PFSK-1 (cell line): Measurements from ENCODE around the gene EPHA4.

Source experiments
- FOXP2 ChIP-seq: optimal IDR thresholded peaks from 2 replicates; pipeline ENCODE3; 2011; ENCODE audit warnings: borderline replicate concordance, control low read depth, inconsistent platforms; ENCODE audit not compliant: insufficient read depth; ENCODE audit errors: extremely low read length, extremely low read depth
- POLR2AphosphoS5 ChIP-seq: IDR thresholded peaks from 2 replicates; pipeline ENCODE4 v1.6.1; 2012; ENCODE audit warnings: low read depth, mild to moderate bottlenecking, control low read depth, low read length, moderate library complexity
- SIN3A ChIP-seq: IDR thresholded peaks from 2 replicates; pipeline ENCODE4 v1.6.1; 2012; ENCODE audit warnings: mild to moderate bottlenecking, low read length, moderate library complexity, borderline replicate concordance; ENCODE audit not compliant: insufficient read depth
- TAF1 ChIP-seq: IDR thresholded peaks from 2 replicates; pipeline ENCODE4 v1.6.1; 2012; ENCODE audit warnings: low read length, control low read depth, borderline replicate concordance; ENCODE audit not compliant: insufficient read depth
- TF ChIP-seq, protein P1 (sequence below), 2 experiments: IDR thresholded peaks; 2 replicates each; pipeline versions ENCODE4 v1.6.1 to v1.8.0; 2011 to 2012; ENCODE audit warnings: low read depth in 2 of 2, low read length in 2 of 2, control low read depth in 1 of 2, inconsistent platforms in 1 of 2, mild to moderate bottlenecking in 1 of 2, moderate library complexity in 1 of 2; ENCODE audit not compliant: insufficient read depth in 1 of 2

DNA sequence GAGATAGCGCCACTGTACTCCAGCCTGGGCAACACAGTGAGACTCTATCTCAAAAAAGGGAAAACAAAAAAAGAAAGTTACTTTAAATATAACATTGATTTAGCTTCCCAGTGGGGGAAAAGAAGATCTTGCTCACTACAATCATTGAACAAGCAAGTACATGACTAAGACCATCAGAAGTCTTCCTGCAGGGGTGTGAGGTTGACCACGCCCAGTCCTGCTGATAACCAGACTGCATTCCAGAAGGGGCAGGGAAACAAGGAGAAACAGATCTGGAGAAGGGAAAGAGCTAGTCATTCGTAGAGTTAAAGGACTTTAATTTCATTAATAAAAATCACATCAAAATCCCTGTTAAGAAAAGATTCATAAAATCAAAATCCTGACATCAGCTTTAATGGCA, 77.5 kb downstream of the EPHA4 start:
- TF ChIP-seq SIN3A: no peak
- no peak for TF ChIP-seq POLR2AphosphoS5
- TF ChIP-seq TAF1: no peak
- TF ChIP-seq, protein P1, sequence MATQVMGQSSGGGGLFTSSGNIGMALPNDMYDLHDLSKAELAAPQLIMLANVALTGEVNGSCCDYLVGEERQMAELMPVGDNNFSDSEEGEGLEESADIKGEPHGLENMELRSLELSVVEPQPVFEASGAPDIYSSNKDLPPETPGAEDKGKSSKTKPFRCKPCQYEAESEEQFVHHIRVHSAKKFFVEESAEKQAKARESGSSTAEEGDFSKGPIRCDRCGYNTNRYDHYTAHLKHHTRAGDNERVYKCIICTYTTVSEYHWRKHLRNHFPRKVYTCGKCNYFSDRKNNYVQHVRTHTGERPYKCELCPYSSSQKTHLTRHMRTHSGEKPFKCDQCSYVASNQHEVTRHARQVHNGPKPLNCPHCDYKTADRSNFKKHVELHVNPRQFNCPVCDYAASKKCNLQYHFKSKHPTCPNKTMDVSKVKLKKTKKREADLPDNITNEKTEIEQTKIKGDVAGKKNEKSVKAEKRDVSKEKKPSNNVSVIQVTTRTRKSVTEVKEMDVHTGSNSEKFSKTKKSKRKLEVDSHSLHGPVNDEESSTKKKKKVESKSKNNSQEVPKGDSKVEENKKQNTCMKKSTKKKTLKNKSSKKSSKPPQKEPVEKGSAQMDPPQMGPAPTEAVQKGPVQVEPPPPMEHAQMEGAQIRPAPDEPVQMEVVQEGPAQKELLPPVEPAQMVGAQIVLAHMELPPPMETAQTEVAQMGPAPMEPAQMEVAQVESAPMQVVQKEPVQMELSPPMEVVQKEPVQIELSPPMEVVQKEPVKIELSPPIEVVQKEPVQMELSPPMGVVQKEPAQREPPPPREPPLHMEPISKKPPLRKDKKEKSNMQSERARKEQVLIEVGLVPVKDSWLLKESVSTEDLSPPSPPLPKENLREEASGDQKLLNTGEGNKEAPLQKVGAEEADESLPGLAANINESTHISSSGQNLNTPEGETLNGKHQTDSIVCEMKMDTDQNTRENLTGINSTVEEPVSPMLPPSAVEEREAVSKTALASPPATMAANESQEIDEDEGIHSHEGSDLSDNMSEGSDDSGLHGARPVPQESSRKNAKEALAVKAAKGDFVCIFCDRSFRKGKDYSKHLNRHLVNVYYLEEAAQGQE (IDR thresholded peaks at IDR 0.05; ENCODE audit: insufficient read depth in 1 of 2, low read depth in 2 of 2, low read length in 2 of 2): no peak
- TF ChIP-seq FOXP2: no peak
